Calu3 (cell line): ENCODE results near the gene SHH. TPM values are rescaled to one million over a fixed set of nuclear protein-coding genes. Genes with fewer than 3 reads are reported as not detected.

Experiments used
- BruUV-seq: library from RNA; stranded (reverse); fragments of 400-500 nt; replicated peaks from 2 replicates; lab custom pipeline; 2021; lab: Mats Ljungman, UMichigan
- CTCF ChIA-PET: fragments of 300-600 bp; sonication (Branson Sonifier 250); formaldehyde crosslinking; loops from one replicate; lab custom pipeline; 2022; ENCODE audit warnings: antibody characterized with exemption; lab: Charles Lee
- DNase-seq: peaks from one replicate; pipeline ENCODE4 v3.0.0; 2022
- H3K27ac Mint-ChIP-seq: one replicate; pipeline ENCODE4 v1.8.0; 2022; ENCODE audit warnings: mixed read lengths; ENCODE audit not compliant: unreplicated experiment
- H3K27me3 Mint-ChIP-seq: one replicate; pipeline ENCODE4 v1.8.0; 2022; ENCODE audit warnings: mixed read lengths; ENCODE audit not compliant: unreplicated experiment
- H3K36me3 Mint-ChIP-seq: one replicate; pipeline ENCODE4 v1.8.0; 2022; ENCODE audit warnings: mild to moderate bottlenecking, moderate library complexity, mixed read lengths; ENCODE audit not compliant: insufficient read depth, unreplicated experiment
- H3K4me1 Mint-ChIP-seq: one replicate; pipeline ENCODE4 v1.8.0; 2022; ENCODE audit warnings: mild to moderate bottlenecking, low read depth, mixed read lengths; ENCODE audit not compliant: unreplicated experiment
- H3K4me3 Mint-ChIP-seq: one replicate; pipeline ENCODE4 v1.8.0; 2022; ENCODE audit warnings: mild to moderate bottlenecking, low read depth, moderate library complexity, mixed read lengths; ENCODE audit not compliant: unreplicated experiment
- H3K9me3 Mint-ChIP-seq: one replicate; pipeline ENCODE4 v1.8.0; 2022; ENCODE audit warnings: low read depth, mixed read lengths; ENCODE audit not compliant: unreplicated experiment
- intact Hi-C: fragments of 100-400 bp; cut with micrococcal nuclease; formaldehyde crosslinking; loops from one replicate; pipeline ENCODE4 v1.10.0; 2022; ENCODE audit not compliant: unreplicated experiment
- total RNA-seq: library from RNA; stranded (reverse); gene quantifications from 2 replicates; pipeline ENCODE4 v1.2.3, GENCODE V29; 2022
- TF ChIP-seq, protein P1 (sequence below): fragments of 200-600 bp; IDR thresholded peaks from one replicate; pipeline ENCODE4 v1.8.0; 2022; ENCODE audit warnings: antibody characterized with exemption; ENCODE audit not compliant: unreplicated experiment

The SHH gene
- total RNA-seq, 1 experiment from 2014 or later = 1.1 TPM

DNA sequence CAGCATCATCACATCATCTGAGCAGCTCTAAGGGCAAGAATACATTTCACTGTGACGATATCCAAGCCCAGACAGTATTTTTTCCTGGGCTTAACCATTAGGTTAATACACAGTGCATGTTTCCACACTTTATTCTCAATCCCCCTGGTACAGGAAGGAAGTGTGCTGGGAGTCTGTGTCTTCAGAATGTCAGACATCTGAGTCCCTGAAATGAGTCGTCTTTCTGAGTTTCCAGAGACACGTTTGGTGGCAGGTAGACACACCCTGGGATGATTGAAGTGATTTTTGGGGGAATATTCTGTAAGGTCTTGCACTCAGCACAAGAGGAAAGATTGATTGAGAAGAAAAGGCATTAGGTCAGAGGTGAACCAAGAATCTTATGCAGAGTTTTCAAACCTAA lies 13.1 kb upstream of the SHH start:
- DNase-seq = no peak
- intact Hi-C loops = no loop called here
- TF ChIP-seq, protein P1, sequence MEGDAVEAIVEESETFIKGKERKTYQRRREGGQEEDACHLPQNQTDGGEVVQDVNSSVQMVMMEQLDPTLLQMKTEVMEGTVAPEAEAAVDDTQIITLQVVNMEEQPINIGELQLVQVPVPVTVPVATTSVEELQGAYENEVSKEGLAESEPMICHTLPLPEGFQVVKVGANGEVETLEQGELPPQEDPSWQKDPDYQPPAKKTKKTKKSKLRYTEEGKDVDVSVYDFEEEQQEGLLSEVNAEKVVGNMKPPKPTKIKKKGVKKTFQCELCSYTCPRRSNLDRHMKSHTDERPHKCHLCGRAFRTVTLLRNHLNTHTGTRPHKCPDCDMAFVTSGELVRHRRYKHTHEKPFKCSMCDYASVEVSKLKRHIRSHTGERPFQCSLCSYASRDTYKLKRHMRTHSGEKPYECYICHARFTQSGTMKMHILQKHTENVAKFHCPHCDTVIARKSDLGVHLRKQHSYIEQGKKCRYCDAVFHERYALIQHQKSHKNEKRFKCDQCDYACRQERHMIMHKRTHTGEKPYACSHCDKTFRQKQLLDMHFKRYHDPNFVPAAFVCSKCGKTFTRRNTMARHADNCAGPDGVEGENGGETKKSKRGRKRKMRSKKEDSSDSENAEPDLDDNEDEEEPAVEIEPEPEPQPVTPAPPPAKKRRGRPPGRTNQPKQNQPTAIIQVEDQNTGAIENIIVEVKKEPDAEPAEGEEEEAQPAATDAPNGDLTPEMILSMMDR = no peak
- CTCF ChIA-PET = interaction anchor here (1.3 kb wide), 1 partner anchor 13 kb away, joined by 5 read pairs; the partner anchor contains the start of gene SHH
- Mint-ChIP-seq H3K4me3 (no peak overlapping the region), H3K27ac (no peak overlapping the region), H3K9me3 (peaks cover 2% of the 10 kb centered on the region), H3K4me1 (peaks cover 16% of the 10 kb centered on the region), H3K36me3 (no peaks in the 10 kb centered on the region), H3K27me3 (no peaks in the 10 kb centered on the region)
- BruUV-seq = no TSS peak

DNA sequence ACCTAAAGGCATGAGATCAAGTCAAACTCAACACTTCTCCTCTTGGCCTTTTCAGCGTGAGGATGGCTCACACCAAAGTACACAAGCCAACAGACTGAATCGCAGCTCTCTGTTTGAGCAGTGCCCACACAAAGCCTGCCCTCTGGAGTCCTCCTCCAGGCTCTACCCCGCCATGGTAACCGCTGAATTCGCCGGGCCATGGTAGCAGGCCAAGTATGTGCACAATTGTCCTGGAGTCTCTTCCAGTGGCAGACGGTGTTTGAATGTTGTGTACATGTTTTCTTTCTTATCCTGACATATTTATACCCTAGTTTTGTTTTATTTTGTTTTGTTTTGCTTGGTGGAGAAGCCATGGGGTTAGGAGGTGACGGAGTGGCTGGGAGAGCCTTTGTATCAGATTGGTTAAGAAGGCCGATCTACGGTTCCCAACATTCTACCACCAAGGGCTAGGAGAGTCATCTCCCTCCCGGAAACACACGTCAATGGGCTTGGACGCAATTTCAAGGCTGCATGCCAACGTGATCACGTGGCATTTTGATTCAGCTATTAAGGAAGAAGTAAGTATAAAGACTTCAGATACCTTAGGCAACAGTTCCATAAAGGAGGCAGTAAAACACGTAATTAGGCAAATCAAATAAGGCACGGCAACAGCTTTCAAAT lies 12.1 kb upstream of the SHH start:
- no peaks in the 10 kb centered on the region for H3K36me3 Mint-ChIP-seq
- peaks cover 16% of the 10 kb centered on the region for H3K4me1 Mint-ChIP-seq
- no TSS peak for BruUV-seq
- H3K9me3 Mint-ChIP-seq = peaks cover 2% of the 10 kb centered on the region
- no peak overlapping the region for H3K4me3 Mint-ChIP-seq
- H3K27me3 Mint-ChIP-seq = no peaks in the 10 kb centered on the region
- intact Hi-C loops = no loop called here
- TF ChIP-seq, protein P1 = no peak
- H3K27ac Mint-ChIP-seq = peak overlapping the region; percentile 33
- peak; percentile 67 for DNase-seq
- CTCF ChIA-PET = interaction anchor here (0.5 to 1.3 kb wide), 2 partner anchors 13 to 381 kb away, joined by 4 to 5 read pairs; partner anchors contain the start of gene SHH

DNA sequence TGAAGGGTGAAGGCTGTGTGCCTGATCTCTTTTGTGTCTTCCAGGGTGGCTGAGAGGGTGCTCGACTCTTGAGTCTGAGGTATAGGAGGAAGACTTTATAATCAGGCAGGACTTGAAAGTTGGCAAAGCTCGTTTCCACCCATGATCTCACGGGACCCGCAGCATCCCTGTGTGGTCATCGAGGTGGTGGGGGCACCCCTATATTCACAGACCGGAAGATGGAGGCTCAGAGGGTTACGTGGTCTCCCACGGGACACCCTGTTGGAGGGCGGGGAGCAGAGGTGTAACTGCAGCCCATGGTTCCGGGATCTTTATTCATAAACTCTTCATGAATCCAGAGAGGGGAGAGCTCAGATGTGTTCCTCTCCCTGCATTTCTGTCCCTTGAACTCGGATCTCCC lies 9.6 kb upstream of the SHH start:
- Mint-ChIP-seq H3K36me3 (peaks cover 8% of the 10 kb centered on the region), H3K9me3 (peaks cover 2% of the 10 kb centered on the region), H3K4me3 (no peak overlapping the region), H3K4me1 (peaks cover 25% of the 10 kb centered on the region), H3K27ac (no peak overlapping the region), H3K27me3 (no peaks in the 10 kb centered on the region)
- DNase-seq = no peak
- CTCF ChIA-PET = interaction anchor here (0.6 kb wide), 1 partner anchor 14 kb away, joined by 3 read pairs; no protein-coding TSS in a partner anchor
- intact Hi-C loops = no loop called here
- no TSS peak for BruUV-seq
- TF ChIP-seq, protein P1 = no peak

DNA sequence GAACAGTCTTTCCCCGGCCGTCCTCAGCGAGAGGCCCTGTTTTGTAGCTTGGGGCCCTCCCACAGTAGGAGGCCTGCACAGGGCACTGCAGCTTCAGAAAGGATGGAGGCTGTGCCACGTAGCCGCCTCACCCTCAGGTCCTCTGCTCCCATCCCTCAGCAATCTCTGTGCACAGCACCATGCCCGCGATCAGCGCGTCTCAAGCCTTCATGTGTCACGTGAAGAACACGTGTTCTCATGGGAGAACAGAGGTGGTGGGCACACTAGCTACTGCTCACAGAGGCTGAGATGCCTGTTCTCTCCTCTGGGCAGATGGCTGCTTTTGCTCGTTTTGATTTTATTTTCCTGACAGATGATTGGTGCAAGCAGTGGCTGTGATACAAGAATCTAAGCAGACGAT lies 8.5 kb upstream of the SHH start:
- intact Hi-C loops = no loop called here
- Mint-ChIP-seq H3K9me3 (peaks cover 2% of the 10 kb centered on the region), H3K27ac (no peak overlapping the region), H3K27me3 (no peaks in the 10 kb centered on the region), H3K4me1 (peaks cover 27% of the 10 kb centered on the region), H3K4me3 (no peak overlapping the region), H3K36me3 (peaks cover 8% of the 10 kb centered on the region)
- CTCF ChIA-PET = no interaction called here
- DNase-seq = no peak
- no TSS peak for BruUV-seq
- TF ChIP-seq, protein P1 = no peak
